RWPE2 (cell line): ENCODE results near the gene NDRG4.

Experiments
- ATAC-seq: fragments of 200-7000 bp; cut with Tn5 transposase; 3 replicates; pipeline ENCODE4 v1.9.1; 2021; ENCODE audit warnings: low read depth
- DNase-seq: peaks from one replicate; pipeline ENCODE4 v3.0.0-alpha.2; 2020; ENCODE audit warnings: low spot score
- H3K27ac ChIP-seq: fragments of 450-650 bp; 2 replicates; pipeline ENCODE4 v1.5.1; 2017; ENCODE audit warnings: mild to moderate bottlenecking; ENCODE audit not compliant: poor library complexity, severe bottlenecking
- H3K27me3 ChIP-seq: fragments of 250-450 bp; sonication (Bioruptor Pico); 2 replicates; pipeline ENCODE4 v1.5.1; 2021; ENCODE audit warnings: mild to moderate bottlenecking, moderate library complexity; ENCODE audit not compliant: insufficient read depth, poor library complexity, severe bottlenecking
- H3K36me3 ChIP-seq: fragments of 250-450 bp; sonication (Bioruptor Pico); 2 replicates; pipeline ENCODE4 v1.5.1; 2020; ENCODE audit warnings: low read depth, mild to moderate bottlenecking, moderate library complexity
- H3K4me1 ChIP-seq: fragments of 250-450 bp; sonication (Bioruptor Pico); 2 replicates; pipeline ENCODE4 v1.5.1; 2021; ENCODE audit warnings: mild to moderate bottlenecking, moderate library complexity; ENCODE audit not compliant: insufficient read depth, poor library complexity, severe bottlenecking
- H3K4me3 ChIP-seq: fragments of 250-450 bp; sonication (Bioruptor Pico); 2 replicates; pipeline ENCODE4 v1.5.1; 2021; ENCODE audit warnings: mild to moderate bottlenecking, moderate library complexity; ENCODE audit not compliant: severe bottlenecking
- H3K9me3 ChIP-seq: fragments of 250-450 bp; sonication (Bioruptor Pico); 2 replicates; pipeline ENCODE4 v1.5.1; 2021; ENCODE audit warnings: mild to moderate bottlenecking, moderate library complexity; ENCODE audit not compliant: severe bottlenecking
- CTCF ChIP-seq: fragments of 450-650 bp; IDR thresholded peaks from one replicate; pipeline ENCODE4 v1.5.1; 2017; ENCODE audit warnings: mild to moderate bottlenecking, moderate library complexity; ENCODE audit not compliant: poor library complexity, severe bottlenecking

NDRG4 gene

GRCh38 chr16:58464047-58464915 lies 35.7 kb upstream of the NDRG4 start:
- peak; percentile 75 for ATAC-seq
- Histone ChIP-seq H3K4me1 (no peaks in the 10 kb centered on the region), H3K4me3 (peak overlapping the region; percentile 11), H3K9me3 (no peaks in the 10 kb centered on the region), H3K36me3 (no peaks in the 10 kb centered on the region), H3K27me3 (peaks cover 43% of the 10 kb centered on the region), H3K27ac (no peak overlapping the region)
- no peak for DNase-seq
- TF ChIP-seq CTCF: no peak

DNA sequence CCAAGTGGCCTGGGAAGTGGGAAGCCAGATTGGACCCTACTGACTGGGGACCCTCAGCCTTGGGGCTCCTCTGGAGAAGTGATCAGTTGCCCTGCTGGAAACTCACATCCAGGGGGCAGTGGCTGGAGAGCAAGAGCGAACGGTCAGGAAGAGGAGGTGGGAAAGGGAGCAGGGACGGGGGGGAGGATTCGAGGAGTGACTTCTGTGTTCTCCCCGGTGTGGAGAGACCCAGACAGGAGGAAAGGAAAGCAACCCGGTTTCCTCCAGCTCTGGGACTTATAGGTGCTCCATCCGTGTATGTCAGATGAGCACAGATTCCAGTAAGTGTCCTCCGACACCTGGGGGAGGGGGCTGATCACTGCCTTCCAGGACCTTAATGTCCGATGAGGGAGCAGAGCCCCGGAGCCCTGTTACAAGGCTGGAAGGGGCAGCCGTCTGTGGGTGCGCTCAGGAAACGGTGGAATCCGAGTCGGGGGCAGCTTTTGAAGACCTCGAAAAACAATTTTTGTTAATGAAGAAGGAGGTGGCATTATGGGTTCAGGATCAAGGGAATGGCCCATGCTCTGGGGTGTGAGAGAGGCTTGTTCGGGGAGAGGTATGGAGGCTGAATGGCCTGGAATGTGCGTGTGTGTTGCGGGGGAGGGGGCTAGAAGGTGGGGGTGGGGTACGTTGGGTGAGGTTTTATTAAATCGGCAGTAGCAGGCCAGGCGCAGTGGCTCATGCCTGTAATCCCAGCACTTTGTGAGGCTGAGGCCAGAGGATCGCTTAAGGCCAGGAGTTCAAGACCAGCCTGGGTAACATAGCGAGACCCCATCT lies 34.8 kb upstream of the NDRG4 start:
- Histone ChIP-seq H3K27ac (no peak overlapping the region), H3K4me1 (no peaks in the 10 kb centered on the region), H3K9me3 (no peaks in the 10 kb centered on the region), H3K27me3 (peaks cover 43% of the 10 kb centered on the region), H3K36me3 (no peaks in the 10 kb centered on the region), H3K4me3 (no peak overlapping the region)
- DNase-seq: no peak
- peak; percentile 17; the same call in 2 of the 3 replicates for ATAC-seq
- TF ChIP-seq CTCF: no peak

- no peak for TF ChIP-seq CTCF
- H3K4me1 ChIP-seq: no peaks in the 10 kb centered on the region
- H3K27ac ChIP-seq: no peak overlapping the region
- H3K36me3 ChIP-seq: no peaks in the 10 kb centered on the region
- no peak for ATAC-seq
- no peak for DNase-seq
- H3K4me3 ChIP-seq: no peak overlapping the region
- no peaks in the 10 kb centered on the region for H3K9me3 ChIP-seq
- H3K27me3 ChIP-seq: peaks cover 43% of the 10 kb centered on the region
Observed at GRCh38 chr16:58465817-58466216, 34.1 kb upstream of the NDRG4 start.

DNA sequence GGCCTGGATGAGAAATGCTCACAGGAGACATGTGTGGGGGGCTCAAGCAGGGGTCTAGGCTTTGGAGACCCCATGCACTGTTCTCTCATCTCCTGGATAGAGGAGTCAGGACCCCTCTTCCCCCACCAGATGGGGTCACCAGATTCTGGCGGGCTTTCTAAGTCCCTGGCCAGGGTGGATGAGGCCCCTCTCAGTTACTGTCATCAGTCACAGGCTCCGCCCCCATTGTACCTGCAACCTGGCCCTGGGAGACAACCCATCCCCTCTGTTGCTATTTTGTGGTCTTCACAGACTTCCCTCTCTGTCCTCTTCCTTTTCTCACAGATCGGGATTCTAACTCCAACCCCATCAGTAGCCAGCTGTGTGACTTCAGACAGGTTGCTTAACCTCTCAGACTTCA lies 33.5 kb upstream of the NDRG4 start:
- H3K4me1 ChIP-seq: no peaks in the 10 kb centered on the region
- no peak overlapping the region for H3K27ac ChIP-seq
- DNase-seq: no peak
- no peaks in the 10 kb centered on the region for H3K36me3 ChIP-seq
- no peak for TF ChIP-seq CTCF
- no peaks in the 10 kb centered on the region for H3K9me3 ChIP-seq
- no peak for ATAC-seq
- H3K27me3 ChIP-seq: peaks cover 43% of the 10 kb centered on the region
- H3K4me3 ChIP-seq: no peak overlapping the region
